Retinal pigment epithelial cell (primary cell): Measurements from ENCODE around the gene TNFRSF9.

Experiments
- DNase-seq: peaks from one replicate; pipeline ENCODE4 v3.0.0-alpha.2; 2010; ENCODE audit warnings: low read depth
- H3K4me3 ChIP-seq: 2 replicates; pipeline ENCODE4 v1.5.1; 2011; ENCODE audit warnings: mild to moderate bottlenecking, low read length, control low read depth, moderate library complexity
- CTCF ChIP-seq: conservative IDR thresholded peaks from 2 replicates; pipeline ENCODE4 v1.5.1; 2011; ENCODE audit warnings: low read depth, low read length, control low read depth, inconsistent platforms

The TNFRSF9 gene

GRCh38 chr1:7983086-7983778 is 42.6 kb upstream of the TNFRSF9 start:
- no peak for DNase-seq
- no peak for TF ChIP-seq CTCF
- no peak overlapping the region for H3K4me3 ChIP-seq

GRCh38 chr1:7980984-7981383 is 40.3 kb upstream of the TNFRSF9 start:
- no peak for DNase-seq
- H3K4me3 ChIP-seq = no peak overlapping the region
- TF ChIP-seq CTCF = no peak

- TF ChIP-seq CTCF = peak; percentile 98
- H3K4me3 ChIP-seq = no peak overlapping the region
- peak; percentile 38 for DNase-seq
These were observed 34.7 kb upstream of the TNFRSF9 start for GRCh38 chr1:7975212-7975865.

GRCh38 chr1:7973086-7973485 is 32.4 kb upstream of the TNFRSF9 start:
- no peak for TF ChIP-seq CTCF
- no peak for DNase-seq

GRCh38 chr1:7972285-7972684 is 31.6 kb upstream of the TNFRSF9 start:
- H3K4me3 ChIP-seq = no peak overlapping the region
- no peak for TF ChIP-seq CTCF
- DNase-seq = no peak

More at GRCh38 chr1:7973086-7973485, 32.4 kb upstream of the TNFRSF9 start:
- no peak overlapping the region for H3K4me3 ChIP-seq

- DNase-seq = no peak
- no peak overlapping the region for H3K4me3 ChIP-seq
- no peak for TF ChIP-seq CTCF
These were observed 30.4 kb upstream of the TNFRSF9 start for GRCh38 chr1:7971024-7971423.

GRCh38 chr1:7970246-7970645 is 29.6 kb upstream of the TNFRSF9 start:
- H3K4me3 ChIP-seq = no peak overlapping the region
- no peak for DNase-seq
- no peak for TF ChIP-seq CTCF
